Retinal pigment epithelial cell (primary cell): ENCODE results near the gene CMTM4.

Experiments used
- DNase-seq: peaks from one replicate; pipeline ENCODE4 v3.0.0-alpha.2; 2010; ENCODE audit warnings: low read depth
- H3K4me3 ChIP-seq: 2 replicates; pipeline ENCODE4 v1.5.1; 2011; ENCODE audit warnings: mild to moderate bottlenecking, low read length, control low read depth, moderate library complexity
- CTCF ChIP-seq: conservative IDR thresholded peaks from 2 replicates; pipeline ENCODE4 v1.5.1; 2011; ENCODE audit warnings: low read depth, low read length, control low read depth, inconsistent platforms

Gene CMTM4

GRCh38 chr16:66580605-66581209, 115.8 kb downstream of the CMTM4 start:
- DNase-seq, result peak; percentile 77

GRCh38 chr16:66578651-66579531, 117.7 kb downstream of the CMTM4 start, which contains the start of gene CMTM2:
Gene CMTM2 (plus strand): TSS chr16:66579463. CDS start chr16:66579608, 145 bp downstream.
- peak within 1 kb of the TSS; percentile 21 for H3K4me3 ChIP-seq
- no peak for DNase-seq

More at GRCh38 chr16:66580605-66581209, 115.8 kb downstream of the CMTM4 start:
- peak; percentile 31 for TF ChIP-seq CTCF
- no peak overlapping the region for H3K4me3 ChIP-seq

GRCh38 chr16:66576296-66576695, 120.2 kb downstream of the CMTM4 start:
- no peak overlapping the region for H3K4me3 ChIP-seq
- TF ChIP-seq CTCF, result no peak
- DNase-seq, result no peak

More at GRCh38 chr16:66578651-66579531, 117.7 kb downstream of the CMTM4 start, which contains the start of gene CMTM2:
- TF ChIP-seq CTCF, result no peak

- DNase-seq, result no peak
- H3K4me3 ChIP-seq, result no peak overlapping the region
- TF ChIP-seq CTCF, result no peak
These were observed 121.5 kb downstream of the CMTM4 start for GRCh38 chr16:66575060-66575459.

GRCh38 chr16:66574531-66574930, 122.0 kb downstream of the CMTM4 start:
- no peak overlapping the region for H3K4me3 ChIP-seq
- no peak for TF ChIP-seq CTCF
- DNase-seq, result no peak

- DNase-seq, result no peak
- H3K4me3 ChIP-seq, result no peak overlapping the region
- no peak for TF ChIP-seq CTCF
These were observed 122.5 kb downstream of the CMTM4 start for GRCh38 chr16:66574081-66574480.
